DND-41 (cell line): ENCODE measurements around the gene LIMK2.
A peak's percentile ranks its signal among the peaks of the same experiment; 100 is the strongest.

Source experiments
- ATAC-seq: fragments of 200-7000 bp; cut with Tn5 transposase; 3 replicates; pipeline ENCODE4 v1.9.1; 2021; ENCODE audit warnings: low read depth; ENCODE audit not compliant: insufficient read depth
- DNase-seq: peaks from one replicate; pipeline ENCODE4 v3.0.0-alpha.2; 2020
- H2AFZ ChIP-seq: 2 replicates; pipeline ENCODE4 v1.6.0; 2012; ENCODE audit warnings: low read depth, low read length
- H3K27ac ChIP-seq: 2 replicates; pipeline ENCODE4 v1.5.1; 2012; ENCODE audit warnings: low read length, inconsistent platforms
- H3K27me3 ChIP-seq: fragments of 200-600 bp; sonication (generic); 2 replicates; pipeline ENCODE4 v1.6.0; 2012; ENCODE audit warnings: low read length, mild to moderate bottlenecking, inconsistent platforms; ENCODE audit not compliant: insufficient read depth, poor library complexity
- H3K36me3 ChIP-seq: 2 replicates; pipeline ENCODE4 v1.5.1; 2012; ENCODE audit warnings: low read length, inconsistent platforms; ENCODE audit not compliant: insufficient read depth
- H3K4me1 ChIP-seq: 2 replicates; pipeline ENCODE4 v1.5.1; 2012; ENCODE audit warnings: mild to moderate bottlenecking, low read length; ENCODE audit not compliant: insufficient read depth
- H3K4me2 ChIP-seq: 2 replicates; pipeline ENCODE4 v1.6.0; 2012; ENCODE audit warnings: mild to moderate bottlenecking, moderate library complexity, low read length, inconsistent platforms; ENCODE audit not compliant: insufficient read depth
- H3K4me3 ChIP-seq, 2 experiments: fragments of 200-600 bp in 1 of 2; shearing (Covaris generic) in 1 of 2; 2 replicates each; pipeline ENCODE4 v1.5.1; 2012 to 2016; ENCODE audit warnings: inconsistent platforms in 2 of 2, low read length in 2 of 2, mild to moderate bottlenecking in 2 of 2, low read depth in 1 of 2, moderate library complexity in 1 of 2
- H3K79me2 ChIP-seq: 2 replicates; pipeline ENCODE4 v1.6.0; 2012; ENCODE audit warnings: low read length, inconsistent platforms; ENCODE audit not compliant: insufficient read depth
- H3K9ac ChIP-seq: 2 replicates; pipeline ENCODE4 v1.6.0; 2012; ENCODE audit warnings: low read depth, mild to moderate bottlenecking, inconsistent platforms, low read length, moderate library complexity
- H3K9me3 ChIP-seq: 2 replicates; pipeline ENCODE4 v1.5.1; 2012; ENCODE audit warnings: low read length, moderate library complexity, mild to moderate bottlenecking, inconsistent platforms; ENCODE audit not compliant: insufficient read depth, severe bottlenecking
- H4K20me1 ChIP-seq: 2 replicates; pipeline ENCODE4 v1.6.0; 2012; ENCODE audit warnings: low read length; ENCODE audit not compliant: insufficient read depth
- CTCF ChIP-seq: IDR thresholded peaks from 2 replicates; pipeline ENCODE4 v1.5.1; 2012; ENCODE audit warnings: borderline replicate concordance, low read length, moderate library complexity, mild to moderate bottlenecking; ENCODE audit not compliant: poor library complexity, severe bottlenecking; ENCODE audit errors: extremely low read depth
- EZH2 ChIP-seq: IDR thresholded peaks from 3 replicates; pipeline ENCODE4 v1.6.1; 2012; ENCODE audit warnings: borderline replicate concordance, low read depth, mild to moderate bottlenecking, moderate library complexity, low read length, inconsistent platforms; ENCODE audit not compliant: severe bottlenecking

The LIMK2 gene

GRCh38 chr22:31289344-31289743 is 77.2 kb downstream of the LIMK2 start:
- Histone ChIP-seq H3K27me3 (no peaks in the 10 kb centered on the region), H4K20me1 (no peaks in the 10 kb centered on the region), H3K4me3 (no peak overlapping the region), H3K36me3 (peaks cover 5% of the 10 kb centered on the region; the same call in 1 of the 2 replicates), H3K9ac (no peak overlapping the region), H3K79me2 (no peaks in the 10 kb centered on the region), H2AFZ (no peak overlapping the region), H3K4me1 (peaks cover 55% of the 10 kb centered on the region), H3K27ac (no peak overlapping the region), H3K9me3 (no peaks in the 10 kb centered on the region), H3K4me2 (no peak overlapping the region)
- TF ChIP-seq CTCF (no peak), EZH2 (no peak)
- DNase-seq (no peak), ATAC-seq (no peak)

GRCh38 chr22:31290494-31291471 is 78.7 kb downstream of the LIMK2 start:
- Histone ChIP-seq H2AFZ (peak overlapping the region; percentile 77), H3K36me3 (peaks cover 5% of the 10 kb centered on the region; the same call in 1 of the 2 replicates), H3K27ac (peak overlapping the region; percentile 48; the same call in 1 of the 2 replicates), H3K4me3 (peak overlapping the region; percentile 25 to 66; a peak in 3 of 4 replicates), H3K9ac (peak overlapping the region; percentile 58), H3K9me3 (no peaks in the 10 kb centered on the region), H3K4me2 (peak overlapping the region; percentile 89), H3K27me3 (no peaks in the 10 kb centered on the region), H4K20me1 (no peaks in the 10 kb centered on the region), H3K79me2 (no peaks in the 10 kb centered on the region), H3K4me1 (peaks cover 47% of the 10 kb centered on the region)
- DNase-seq: peak; percentile 88
- peak; percentile 96 for ATAC-seq
- TF ChIP-seq CTCF: no peak

GRCh38 chr22:31291481-31292235 is 79.6 kb downstream of the LIMK2 start:
- peak overlapping the region; percentile 80 for H2AFZ ChIP-seq
- H3K27me3 ChIP-seq: no peaks in the 10 kb centered on the region
- H3K4me3 ChIP-seq: peak overlapping the region; percentile 25 to 66; a peak in 3 of 4 replicates
- peak overlapping the region; percentile 89 for H3K4me2 ChIP-seq
- H3K27ac ChIP-seq: peak overlapping the region; percentile 60
- no peaks in the 10 kb centered on the region for H4K20me1 ChIP-seq
- no peaks in the 10 kb centered on the region for H3K79me2 ChIP-seq
- no peaks in the 10 kb centered on the region for H3K9me3 ChIP-seq
- H3K36me3 ChIP-seq: peaks cover 5% of the 10 kb centered on the region; the same call in 1 of the 2 replicates
- DNase-seq (no peak), ATAC-seq (no peak)
- H3K4me1 ChIP-seq: peaks cover 38% of the 10 kb centered on the region
- peak overlapping the region; percentile 58 for H3K9ac ChIP-seq
- TF ChIP-seq EZH2 (no peak), CTCF (no peak)
